Measurements from ENCODE around the gene USP11.

Gene USP11

DNA sequence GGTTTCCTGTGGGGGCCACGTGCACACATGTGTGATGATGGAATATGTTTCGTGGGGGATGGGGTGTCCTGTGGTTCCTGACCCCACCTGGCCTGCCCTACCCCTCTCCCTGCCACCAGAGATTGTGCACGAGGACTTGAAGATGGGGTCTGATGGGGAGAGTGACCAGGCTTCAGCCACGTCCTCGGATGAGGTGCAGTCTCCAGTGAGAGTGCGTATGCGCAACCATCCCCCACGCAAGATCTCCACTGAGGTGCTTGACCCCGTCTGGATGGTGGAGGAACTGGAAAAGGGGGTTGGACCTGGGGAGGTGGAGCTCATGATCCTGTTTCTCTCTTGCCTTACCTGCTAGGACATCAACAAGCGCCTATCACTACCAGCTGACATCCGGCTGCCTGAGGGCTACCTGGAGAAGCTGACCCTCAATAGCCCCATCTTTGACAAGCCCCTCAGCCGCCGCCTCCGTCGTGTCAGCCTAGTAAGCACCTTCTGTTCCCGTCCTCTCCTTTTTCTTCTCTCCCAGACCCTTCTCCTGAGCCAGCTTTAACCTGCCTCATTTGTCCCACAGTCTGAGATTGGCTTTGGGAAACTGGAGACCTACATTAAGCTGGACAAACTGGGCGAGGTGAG is 8.4 kb upstream of the USP11 start:
- DNase-seq (ENCODE audit: low read depth in 2 of 2), result no peak

GRCh38 chrX:47224896-47225290 is 7.9 kb upstream of the USP11 start:
- DNase-seq (ENCODE audit: low read depth in 2 of 2), result no peak

- no peak for DNase-seq (ENCODE audit: low read depth in 2 of 2)
These were observed 6.7 kb upstream of the USP11 start for GRCh38 chrX:47226071-47226470.

GRCh38 chrX:47226531-47227333 is 6.1 kb upstream of the USP11 start:
- no peak for DNase-seq (ENCODE audit: low read depth in 2 of 2)

DNA sequence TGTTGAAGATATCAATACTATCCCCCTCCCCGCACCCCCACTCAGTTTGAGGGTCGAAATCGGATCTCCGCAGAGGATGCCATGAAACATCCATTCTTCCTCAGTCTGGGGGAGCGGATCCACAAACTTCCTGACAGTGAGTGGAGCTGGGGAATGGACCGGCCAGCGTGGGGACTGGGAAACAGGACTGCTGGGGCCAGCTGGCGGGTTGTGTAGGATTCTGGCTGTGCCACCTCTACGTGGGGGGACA is 5.5 kb upstream of the USP11 start:
- DNase-seq (ENCODE audit: low read depth in 2 of 2), result no peak

DNA sequence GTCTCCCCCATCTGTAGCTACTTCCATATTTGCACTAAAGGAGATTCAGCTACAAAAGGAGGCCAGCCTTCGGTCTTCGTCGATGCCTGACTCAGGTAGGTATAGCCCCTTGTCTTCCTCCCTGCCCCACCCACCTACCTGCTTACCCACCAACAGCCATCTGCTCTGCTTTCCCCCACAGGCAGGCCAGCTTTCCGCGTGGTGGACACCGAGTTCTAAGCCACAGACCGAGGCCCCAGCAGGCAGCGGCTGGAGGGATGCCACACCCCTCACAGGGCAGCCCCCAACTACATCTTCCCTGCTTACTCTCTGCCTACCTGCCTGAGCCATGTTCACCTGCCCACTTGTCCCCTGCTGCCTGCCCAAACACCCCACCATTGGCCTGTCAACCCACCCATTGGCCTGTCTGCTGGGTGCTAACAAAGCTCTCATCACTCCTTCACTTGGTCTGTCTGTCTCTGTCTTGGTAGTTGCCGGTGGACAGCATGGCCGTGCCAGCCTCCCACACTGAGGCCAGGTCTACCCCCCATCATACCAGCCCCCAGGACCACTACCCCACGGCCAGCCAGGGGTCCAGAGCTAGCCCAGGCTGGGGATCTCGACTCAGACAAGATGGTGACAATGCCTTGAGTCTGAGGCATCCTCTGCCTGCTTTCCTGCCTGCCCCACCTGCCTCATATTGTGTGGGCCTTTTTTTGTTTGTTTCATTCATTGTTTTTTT is 4.1 kb upstream of the USP11 start:
- no peak for DNase-seq (ENCODE audit: low read depth in 2 of 2)

DNA sequence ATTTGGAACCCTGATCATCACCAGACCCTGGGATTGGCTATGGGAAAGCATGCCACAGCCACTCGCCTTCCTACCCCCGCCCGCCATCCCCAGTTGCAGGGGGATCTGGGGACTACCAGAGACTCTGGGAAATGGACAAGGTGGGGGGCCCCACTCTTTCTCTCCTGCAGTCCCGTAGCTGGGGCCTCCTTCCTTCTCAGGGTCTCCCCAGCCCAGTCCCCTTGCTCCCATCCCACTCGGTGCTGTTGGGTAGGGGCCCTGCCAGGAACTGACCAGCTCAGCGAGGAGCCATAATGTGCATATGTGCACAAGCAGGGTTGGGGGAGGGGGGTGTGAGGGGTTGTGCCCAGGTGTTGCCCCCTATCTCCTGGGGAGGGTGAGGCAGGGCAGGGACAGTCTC is 3.4 kb upstream of the USP11 start:
- DNase-seq (ENCODE audit: low read depth in 2 of 2), result no peak

DNA sequence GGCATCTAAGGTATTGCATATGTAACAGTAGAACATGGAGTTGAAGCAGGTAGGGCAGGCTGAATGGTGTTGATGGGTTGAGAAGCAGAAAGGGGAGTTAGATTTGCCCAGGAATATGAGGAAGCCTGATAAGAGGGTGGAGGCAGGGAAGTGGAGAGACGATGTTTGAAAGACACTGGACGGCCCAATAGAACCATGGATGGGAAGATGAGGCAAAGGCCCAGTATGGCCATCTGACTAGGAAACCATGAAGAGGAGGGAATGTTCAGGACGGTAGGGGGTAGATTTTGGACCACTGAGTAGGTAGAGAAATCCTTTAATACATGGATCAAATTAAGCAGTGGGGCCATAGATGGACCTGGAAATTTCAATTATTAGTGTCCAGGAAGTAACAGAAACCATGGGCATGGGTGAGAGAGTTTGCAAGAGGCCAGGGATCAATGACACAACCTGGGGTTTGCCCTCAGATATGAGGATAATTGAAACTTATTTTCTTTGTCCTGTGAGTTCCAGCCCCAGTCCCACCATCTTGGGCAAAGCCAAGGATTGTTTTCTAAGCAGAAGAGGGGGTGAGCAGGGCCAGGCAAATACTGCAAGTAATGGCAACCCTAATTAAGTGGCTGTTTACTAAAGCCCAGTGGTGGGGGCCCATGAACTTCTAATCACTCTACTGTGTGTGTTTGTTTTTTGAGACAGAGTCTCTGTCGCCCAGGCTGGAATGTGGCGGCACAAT is 2.5 kb upstream of the USP11 start:
- DNase-seq (ENCODE audit: low read depth in 2 of 2), result no peak

DNA sequence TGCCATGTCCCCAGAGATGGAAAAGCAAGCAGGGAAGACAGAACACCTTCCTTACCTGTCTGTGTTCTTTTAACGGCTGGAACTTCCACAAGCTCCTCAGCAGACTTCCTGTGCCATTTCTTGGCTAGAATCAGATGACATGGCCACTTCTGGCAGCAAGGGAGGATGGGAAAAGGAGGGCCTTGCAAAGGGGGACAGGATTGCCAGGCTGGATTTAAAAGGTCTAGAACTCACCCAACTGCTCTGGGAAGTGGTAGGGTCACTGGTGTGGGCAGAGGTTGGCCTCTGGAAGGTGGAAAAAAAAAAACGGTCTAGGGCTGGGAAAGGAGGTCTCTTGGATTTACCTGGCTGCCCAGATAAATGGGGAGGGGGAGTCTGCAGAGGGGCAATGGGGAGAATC is 1.6 kb upstream of the USP11 start:
- no peak for DNase-seq (ENCODE audit: low read depth in 2 of 2)

DNA sequence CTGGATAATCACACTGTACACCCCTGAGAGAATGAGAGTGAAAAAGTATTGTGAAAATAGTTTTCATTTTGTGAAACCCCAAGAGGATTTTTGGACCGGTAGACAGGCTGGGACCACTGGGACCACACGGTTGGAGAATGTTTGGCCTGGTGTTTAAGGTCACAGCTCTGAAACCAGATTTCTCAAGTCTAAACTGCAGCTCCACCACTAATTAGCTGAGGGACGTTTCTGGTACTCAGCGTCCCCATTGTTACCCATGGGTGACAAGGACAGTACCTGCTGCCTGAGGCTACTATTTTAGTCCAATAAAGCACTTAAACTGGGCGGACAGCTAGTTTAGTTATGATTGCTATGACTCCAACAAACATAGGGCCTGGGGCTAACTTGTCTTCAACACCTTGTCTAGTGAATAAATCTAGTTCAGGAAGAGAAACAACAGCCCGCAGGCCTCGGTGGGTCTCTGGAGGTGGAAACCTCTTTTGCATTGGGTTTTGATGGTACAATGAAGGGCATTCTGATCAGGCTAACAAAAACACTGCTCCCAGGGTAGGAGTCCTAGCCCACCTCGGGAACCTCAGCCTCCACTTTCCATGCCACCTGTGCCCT is 509 bp upstream of the USP11 start:
- no peak for DNase-seq (ENCODE audit: low read depth in 2 of 2)

GRCh38 chrX:47233333-47234113 is 714 bp downstream of the USP11 start:
- peak; percentile 80 to 85 for DNase-seq (ENCODE audit: low read depth in 2 of 2)

GRCh38 chrX:47234583-47234982 is 1.8 kb downstream of the USP11 start:
- DNase-seq (ENCODE audit: low read depth in 2 of 2), result no peak

- no peak for DNase-seq (ENCODE audit: low read depth in 2 of 2)
These were observed 2.9 kb downstream of the USP11 start for GRCh38 chrX:47235691-47236103.

DNA sequence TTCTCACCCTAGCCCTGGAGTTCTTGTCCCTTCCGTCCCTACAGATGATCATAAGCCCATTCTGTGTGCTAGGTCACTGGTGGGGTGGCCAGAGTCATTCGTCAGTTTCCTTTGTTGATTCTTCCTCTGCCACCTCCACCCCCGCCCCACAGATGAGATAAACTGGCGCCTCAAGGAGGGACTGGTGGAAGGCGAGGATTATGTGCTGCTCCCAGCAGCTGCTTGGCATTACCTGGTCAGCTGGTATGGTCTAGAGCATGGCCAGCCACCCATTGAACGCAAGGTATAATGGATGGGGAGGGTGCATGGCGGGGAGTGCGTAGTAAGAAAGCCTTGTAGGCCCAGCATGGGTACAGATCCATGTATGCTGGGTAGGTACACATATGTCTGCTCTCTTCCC is 6.4 kb downstream of the USP11 start:
- DNase-seq (ENCODE audit: low read depth in 2 of 2), result no peak

DNA sequence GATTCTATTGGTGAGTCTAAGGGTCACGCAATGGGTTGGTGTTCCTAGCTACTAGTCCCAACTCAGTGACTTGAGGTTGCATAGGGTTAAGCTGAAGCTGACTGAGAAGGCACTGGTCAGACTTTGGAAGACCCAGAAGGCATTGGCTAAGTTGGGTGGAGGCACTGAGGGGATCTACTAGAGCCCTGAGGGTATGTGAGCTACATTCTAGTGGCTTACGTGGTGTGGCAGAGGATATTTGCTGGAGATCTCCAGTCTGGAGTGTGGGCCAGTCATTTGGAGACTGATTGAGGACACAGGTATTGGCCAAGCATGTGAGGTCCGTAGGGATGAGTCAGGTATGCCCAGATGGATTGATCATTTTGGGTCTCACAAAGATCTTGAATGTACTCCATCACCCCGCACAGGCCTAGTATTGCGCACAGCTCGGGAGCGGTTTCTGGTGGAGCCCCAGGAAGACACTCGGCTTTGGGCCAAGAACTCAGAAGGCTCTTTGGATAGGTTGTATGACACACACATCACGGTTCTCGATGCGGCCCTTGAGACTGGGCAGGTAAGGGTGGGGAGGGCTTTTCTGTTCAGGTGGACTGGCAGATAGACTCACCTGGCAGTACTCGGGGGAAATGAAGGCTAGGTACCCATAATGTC is 7.2 kb downstream of the USP11 start:
- no peak for DNase-seq (ENCODE audit: low read depth in 2 of 2)

DNA sequence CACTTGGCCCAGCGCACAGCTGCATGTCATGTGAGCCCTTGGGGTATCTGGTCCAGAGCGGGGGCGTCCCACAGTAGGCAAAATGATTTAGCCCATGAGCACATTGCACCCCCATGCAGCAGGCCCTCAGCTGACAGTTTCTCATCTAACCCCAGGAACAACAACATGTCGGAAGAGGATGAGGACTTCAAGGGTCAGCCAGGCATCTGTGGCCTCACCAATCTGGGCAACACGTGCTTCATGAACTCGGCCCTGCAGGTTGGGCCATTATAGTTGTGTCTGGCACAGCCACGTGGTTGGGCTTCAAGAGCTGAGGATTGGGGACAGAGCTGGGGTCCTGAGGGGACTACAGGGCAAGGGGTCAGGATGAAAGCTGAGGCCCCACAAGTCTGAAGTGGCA is 7.8 kb downstream of the USP11 start:
- DNase-seq (ENCODE audit: low read depth in 2 of 2), result no peak

DNA sequence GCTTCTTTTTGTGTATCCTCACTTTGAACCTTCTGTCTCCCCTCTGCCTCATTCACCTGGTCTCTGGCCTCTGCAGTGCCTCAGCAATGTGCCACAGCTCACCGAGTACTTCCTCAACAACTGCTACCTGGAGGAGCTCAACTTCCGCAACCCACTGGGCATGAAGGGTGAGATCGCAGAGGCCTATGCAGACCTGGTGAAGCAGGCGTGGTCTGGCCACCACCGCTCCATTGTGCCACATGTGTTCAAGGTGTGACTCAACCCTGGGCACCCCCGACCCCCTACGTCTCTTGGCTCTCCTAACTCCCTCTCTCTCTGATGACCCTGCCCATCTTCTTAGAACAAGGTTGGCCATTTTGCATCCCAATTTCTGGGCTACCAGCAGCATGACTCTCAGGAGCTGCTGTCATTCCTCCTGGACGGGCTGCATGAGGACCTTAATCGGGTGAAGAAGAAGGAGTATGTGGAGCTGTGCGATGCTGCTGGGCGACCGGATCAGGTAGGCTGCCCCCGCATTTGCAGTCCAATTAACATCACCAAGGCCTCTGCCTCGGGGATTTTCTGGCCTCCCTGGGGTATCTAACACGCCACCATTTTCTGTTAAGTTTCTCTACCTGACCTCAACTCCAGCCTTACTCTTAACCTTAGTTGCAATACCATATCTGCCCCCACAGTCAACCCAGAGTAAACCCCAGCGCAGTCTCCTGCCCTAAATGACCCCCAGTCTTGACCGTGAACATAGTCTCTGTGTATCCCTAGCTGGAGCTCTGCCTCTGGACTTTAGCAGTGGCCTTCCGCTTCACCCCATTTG is 8.6 kb downstream of the USP11 start:
- DNase-seq (ENCODE audit: low read depth in 2 of 2), result no peak

- no peak for DNase-seq (ENCODE audit: low read depth in 2 of 2)
These were observed 9.5 kb downstream of the USP11 start for GRCh38 chrX:47242321-47242720.

DNA sequence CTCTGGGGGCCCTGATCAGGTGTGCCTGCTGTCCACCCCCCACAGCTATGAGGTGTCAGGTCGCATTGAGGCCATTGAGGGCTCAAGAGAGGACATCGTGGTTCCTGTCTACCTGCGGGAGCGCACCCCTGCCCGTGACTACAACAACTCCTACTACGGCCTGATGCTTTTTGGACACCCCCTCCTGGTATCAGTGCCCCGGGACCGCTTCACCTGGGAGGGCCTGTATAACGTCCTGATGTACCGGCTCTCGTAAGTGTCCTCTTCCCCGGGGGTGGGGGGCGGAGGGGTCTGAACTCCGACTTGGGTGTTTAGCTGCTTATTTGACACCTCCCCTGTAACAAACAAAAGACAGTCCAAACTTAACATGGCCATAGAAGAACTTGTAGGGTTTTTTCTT is 10.5 kb downstream of the USP11 start:
- DNase-seq (ENCODE audit: low read depth in 2 of 2), result no peak

GRCh38 chrX:47244676-47245075 is 11.9 kb downstream of the USP11 start:
- no peak for DNase-seq (ENCODE audit: low read depth in 2 of 2)
